Cerebellar nuclear complex (tissue), 1 donor: ENCODE measurements around the gene CKAP5.
"Not testable (repeated sequence)": the region's sequence is repeated elsewhere in the genome, so short reads cannot be mapped to it uniquely, and the experiment has no call there.

ENCODE experiments used
- DNase-seq, 2 experiments: peaks; one replicate each; lab custom pipeline; 2025; lab: John Stamatoyannopoulos, UW

CKAP5 gene

GRCh38 chr11:46855167-46855566, 9.1 kb upstream of the CKAP5 start:
- DNase-seq: no peak

GRCh38 chr11:46850829-46851380, 4.8 kb upstream of the CKAP5 start:
- no peak for DNase-seq

- DNase-seq: no peak
These were observed 3.6 kb upstream of the CKAP5 start for GRCh38 chr11:46849631-46850030.

GRCh38 chr11:46846510-46846830, 390 bp upstream of the CKAP5 start:
- no peak for DNase-seq

GRCh38 chr11:46845440-46845739, 690 bp downstream of the CKAP5 start:
- DNase-seq: no peak

- DNase-seq: no peak
These were observed 6.0 kb downstream of the CKAP5 start for GRCh38 chr11:46840116-46840515.

GRCh38 chr11:46838501-46838900, 7.6 kb downstream of the CKAP5 start:
- no peak for DNase-seq

- DNase-seq: no peak
These were observed 8.2 kb downstream of the CKAP5 start for GRCh38 chr11:46837860-46838259.

GRCh38 chr11:46836870-46837269, 9.2 kb downstream of the CKAP5 start:
- DNase-seq: no peak

GRCh38 chr11:46836431-46836830, 9.6 kb downstream of the CKAP5 start:
- DNase-seq: no peak

- no peak for DNase-seq
These were observed 10.2 kb downstream of the CKAP5 start for GRCh38 chr11:46835897-46836296.

GRCh38 chr11:46834821-46835220, 11.3 kb downstream of the CKAP5 start:
- DNase-seq: no peak

GRCh38 chr11:46832511-46833214, 13.4 kb downstream of the CKAP5 start:
- DNase-seq: no peak

GRCh38 chr11:46827995-46828394, 18.1 kb downstream of the CKAP5 start:
- DNase-seq: no peak

- DNase-seq: peak; percentile 42 to 64
These were observed 19.6 kb downstream of the CKAP5 start for GRCh38 chr11:46826310-46827044.

- DNase-seq: no peak
These were observed 37.2 kb downstream of the CKAP5 start for GRCh38 chr11:46808799-46809431.

- no peak for DNase-seq
These were observed 44.2 kb downstream of the CKAP5 start for GRCh38 chr11:46801694-46802470.

GRCh38 chr11:46800177-46800576, 45.9 kb downstream of the CKAP5 start:
- no peak for DNase-seq

GRCh38 chr11:46799725-46800124, 46.4 kb downstream of the CKAP5 start:
- not testable (repeated sequence) for DNase-seq

GRCh38 chr11:46778416-46778815, 67.7 kb downstream of the CKAP5 start:
- no peak for DNase-seq

- DNase-seq: no peak
These were observed 69.2 kb downstream of the CKAP5 start for GRCh38 chr11:46776878-46777277.

GRCh38 chr11:46769636-46770221, 76.4 kb downstream of the CKAP5 start:
- no peak for DNase-seq
